Kidney epithelial cell (primary cell): ENCODE measurements around the gene GNA14. TPM values are rescaled to one million over a fixed set of nuclear protein-coding genes. Genes with fewer than 3 reads are reported as not detected.

Experiments
- DNase-seq: peaks from one replicate; pipeline ENCODE4 v3.0.0-alpha.2; 2010; ENCODE audit warnings: low read depth
- H3K27me3 ChIP-seq: 2 replicates; pipeline ENCODE4 v1.6.0; 2011; ENCODE audit warnings: low read length; ENCODE audit not compliant: control insufficient read depth, insufficient read depth
- H3K36me3 ChIP-seq: 2 replicates; pipeline ENCODE4 v1.5.1; 2011; ENCODE audit warnings: low read length; ENCODE audit not compliant: control insufficient read depth, insufficient read depth
- H3K4me3 ChIP-seq: 2 replicates; pipeline ENCODE4 v1.5.1; 2011; ENCODE audit warnings: low read depth, mild to moderate bottlenecking, control low read depth, low read length
- CTCF ChIP-seq: IDR thresholded peaks from 2 replicates; pipeline ENCODE4 v1.5.1; 2011; ENCODE audit warnings: mild to moderate bottlenecking, moderate library complexity, low read length, control low read depth, inconsistent platforms; ENCODE audit not compliant: insufficient read depth, poor library complexity, severe bottlenecking
- total RNA-seq: library from RNA; depleted of rRNA; stranded (reverse); fragments of >200 nt; gene quantifications from 2 replicates; pipeline ENCODE4 v1.2.3, GENCODE V29; 2015

The GNA14 gene
- total RNA-seq, 1 donor from 2014 or later: 0.63 TPM

- DNase-seq: no peak
- Histone ChIP-seq H3K36me3 (no peaks in the 10 kb centered on the region), H3K27me3 (no peaks in the 10 kb centered on the region), H3K4me3 (no peak overlapping the region)
- no peak for TF ChIP-seq CTCF
These were observed 183.5 kb downstream of the GNA14 start for GRCh38 chr9:77464661-77465060.

GRCh38 chr9:77463151-77463550 lies 185.0 kb downstream of the GNA14 start:
- Histone ChIP-seq H3K36me3 (no peaks in the 10 kb centered on the region), H3K4me3 (no peak overlapping the region), H3K27me3 (no peaks in the 10 kb centered on the region)
- no peak for DNase-seq
- TF ChIP-seq CTCF: no peak

- Histone ChIP-seq H3K27me3 (no peaks in the 10 kb centered on the region), H3K4me3 (no peak overlapping the region), H3K36me3 (no peaks in the 10 kb centered on the region)
- no peak for TF ChIP-seq CTCF
- DNase-seq: no peak
These were observed 186.1 kb downstream of the GNA14 start for GRCh38 chr9:77462066-77462465.

- no peak for DNase-seq
- no peak overlapping the region for H3K4me3 ChIP-seq
- TF ChIP-seq CTCF: no peak
- H3K36me3 ChIP-seq: no peaks in the 10 kb centered on the region
- H3K27me3 ChIP-seq: no peaks in the 10 kb centered on the region
These were observed 187.2 kb downstream of the GNA14 start for GRCh38 chr9:77460938-77461337.

GRCh38 chr9:77457916-77458592 lies 190.1 kb downstream of the GNA14 start:
- Histone ChIP-seq H3K27me3 (no peaks in the 10 kb centered on the region), H3K36me3 (no peaks in the 10 kb centered on the region), H3K4me3 (no peak overlapping the region)
- no peak for DNase-seq
- TF ChIP-seq CTCF: peak; percentile 95

GRCh38 chr9:77456829-77457437 lies 191.2 kb downstream of the GNA14 start:
- H3K36me3 ChIP-seq: no peaks in the 10 kb centered on the region
- H3K4me3 ChIP-seq: no peak overlapping the region
- TF ChIP-seq CTCF: peak; percentile 88
- H3K27me3 ChIP-seq: no peaks in the 10 kb centered on the region
- peak; percentile 81 for DNase-seq
